OCI-LY1 (cell line): ENCODE measurements around the gene DPP6.

Experiments used
- EZH2 ChIP-seq: fragments of 200-600 bp; sonication (generic), shearing (Covaris generic); IDR thresholded peaks from 2 replicates; pipeline ENCODE4 v1.8.0; 2017; ENCODE audit warnings: borderline replicate concordance, mixed run types, mild to moderate bottlenecking, antibody characterized with exemption, low read length, moderate library complexity, mixed read lengths
- TF ChIP-seq, protein P1 (sequence below): fragments of 200-600 bp; sonication (generic), shearing (Covaris generic); IDR thresholded peaks from 2 replicates; pipeline ENCODE4 v1.5.1; 2017; ENCODE audit warnings: mild to moderate bottlenecking, antibody characterized with exemption, low read length, moderate library complexity, mixed read lengths

GRCh38 chr7:154748089-154748786, 696.0 kb downstream of the DPP6 start:
- TF ChIP-seq, protein P1, sequence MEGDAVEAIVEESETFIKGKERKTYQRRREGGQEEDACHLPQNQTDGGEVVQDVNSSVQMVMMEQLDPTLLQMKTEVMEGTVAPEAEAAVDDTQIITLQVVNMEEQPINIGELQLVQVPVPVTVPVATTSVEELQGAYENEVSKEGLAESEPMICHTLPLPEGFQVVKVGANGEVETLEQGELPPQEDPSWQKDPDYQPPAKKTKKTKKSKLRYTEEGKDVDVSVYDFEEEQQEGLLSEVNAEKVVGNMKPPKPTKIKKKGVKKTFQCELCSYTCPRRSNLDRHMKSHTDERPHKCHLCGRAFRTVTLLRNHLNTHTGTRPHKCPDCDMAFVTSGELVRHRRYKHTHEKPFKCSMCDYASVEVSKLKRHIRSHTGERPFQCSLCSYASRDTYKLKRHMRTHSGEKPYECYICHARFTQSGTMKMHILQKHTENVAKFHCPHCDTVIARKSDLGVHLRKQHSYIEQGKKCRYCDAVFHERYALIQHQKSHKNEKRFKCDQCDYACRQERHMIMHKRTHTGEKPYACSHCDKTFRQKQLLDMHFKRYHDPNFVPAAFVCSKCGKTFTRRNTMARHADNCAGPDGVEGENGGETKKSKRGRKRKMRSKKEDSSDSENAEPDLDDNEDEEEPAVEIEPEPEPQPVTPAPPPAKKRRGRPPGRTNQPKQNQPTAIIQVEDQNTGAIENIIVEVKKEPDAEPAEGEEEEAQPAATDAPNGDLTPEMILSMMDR, result no peak
- TF ChIP-seq EZH2, result no peak
